Parathyroid adenoma (tissue), 2 donors: ENCODE results near the gene DNM3.

Source experiments
- H2AFZ ChIP-seq: fragments of 300-600 bp; sonication (generic); one replicate; pipeline ENCODE4 v1.7.0; 2017; ENCODE audit warnings: antibody characterized with exemption, mild to moderate bottlenecking
- H3K27ac ChIP-seq: fragments of 300-600 bp; sonication (generic); one replicate; pipeline ENCODE4 v1.7.0; 2017
- H3K27me3 ChIP-seq: fragments of 300-600 bp; sonication (generic); one replicate; pipeline ENCODE4 v1.7.0; 2017; ENCODE audit warnings: low read length; ENCODE audit not compliant: control insufficient read depth, insufficient read depth
- H3K36me3 ChIP-seq: fragments of 300-600 bp; sonication (generic); one replicate; pipeline ENCODE4 v1.7.0; 2017; ENCODE audit warnings: low read length; ENCODE audit not compliant: control insufficient read depth, insufficient read depth
- H3K4me1 ChIP-seq: fragments of 300-600 bp; sonication (generic); one replicate; pipeline ENCODE4 v1.7.0; 2017; ENCODE audit warnings: control low read depth
- H3K4me2 ChIP-seq: fragments of 300-600 bp; sonication (generic); one replicate; pipeline ENCODE4 v1.7.0; 2017; ENCODE audit warnings: low read length
- H3K4me3 ChIP-seq: fragments of 300-600 bp; sonication (generic); one replicate; pipeline ENCODE4 v1.7.0; 2017; ENCODE audit warnings: low read depth, low read length
- H3K79me2 ChIP-seq: fragments of 300-600 bp; sonication (generic); one replicate; pipeline ENCODE4 v1.7.0; 2017; ENCODE audit warnings: control low read depth
- H3K9ac ChIP-seq: fragments of 300-600 bp; sonication (generic); one replicate; pipeline ENCODE4 v1.7.0; 2017; ENCODE audit warnings: mild to moderate bottlenecking
- H3K9me3 ChIP-seq: fragments of 300-600 bp; sonication (generic); one replicate; pipeline ENCODE4 v1.7.0; 2017; ENCODE audit warnings: low read length; ENCODE audit not compliant: control insufficient read depth
- TF ChIP-seq, protein P1 (sequence below): fragments of 300-600 bp; sonication (generic); IDR thresholded peaks from one replicate; pipeline ENCODE4 v1.7.0; 2017; ENCODE audit warnings: antibody characterized with exemption, mild to moderate bottlenecking
- donor health status: primary hyperparathyroidism.

The DNM3 gene

GRCh38 chr1:171803461-171804022 is 37.8 kb upstream of the DNM3 start:
- Histone ChIP-seq H3K9me3 (no peaks in the 10 kb centered on the region), H3K27ac (no peak overlapping the region), H3K79me2 (no peaks in the 10 kb centered on the region), H2AFZ (no peak overlapping the region), H3K9ac (no peak overlapping the region), H3K27me3 (no peaks in the 10 kb centered on the region), H3K4me3 (no peak overlapping the region), H3K4me2 (no peak overlapping the region), H3K4me1 (peaks cover 6% of the 10 kb centered on the region), H3K36me3 (no peaks in the 10 kb centered on the region)
- TF ChIP-seq, protein P1, sequence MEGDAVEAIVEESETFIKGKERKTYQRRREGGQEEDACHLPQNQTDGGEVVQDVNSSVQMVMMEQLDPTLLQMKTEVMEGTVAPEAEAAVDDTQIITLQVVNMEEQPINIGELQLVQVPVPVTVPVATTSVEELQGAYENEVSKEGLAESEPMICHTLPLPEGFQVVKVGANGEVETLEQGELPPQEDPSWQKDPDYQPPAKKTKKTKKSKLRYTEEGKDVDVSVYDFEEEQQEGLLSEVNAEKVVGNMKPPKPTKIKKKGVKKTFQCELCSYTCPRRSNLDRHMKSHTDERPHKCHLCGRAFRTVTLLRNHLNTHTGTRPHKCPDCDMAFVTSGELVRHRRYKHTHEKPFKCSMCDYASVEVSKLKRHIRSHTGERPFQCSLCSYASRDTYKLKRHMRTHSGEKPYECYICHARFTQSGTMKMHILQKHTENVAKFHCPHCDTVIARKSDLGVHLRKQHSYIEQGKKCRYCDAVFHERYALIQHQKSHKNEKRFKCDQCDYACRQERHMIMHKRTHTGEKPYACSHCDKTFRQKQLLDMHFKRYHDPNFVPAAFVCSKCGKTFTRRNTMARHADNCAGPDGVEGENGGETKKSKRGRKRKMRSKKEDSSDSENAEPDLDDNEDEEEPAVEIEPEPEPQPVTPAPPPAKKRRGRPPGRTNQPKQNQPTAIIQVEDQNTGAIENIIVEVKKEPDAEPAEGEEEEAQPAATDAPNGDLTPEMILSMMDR, result no peak

GRCh38 chr1:171805395-171806115 is 35.7 kb upstream of the DNM3 start:
- H3K36me3 ChIP-seq, result no peaks in the 10 kb centered on the region
- TF ChIP-seq, protein P1, result no peak
- no peaks in the 10 kb centered on the region for H3K79me2 ChIP-seq
- H2AFZ ChIP-seq, result peak overlapping the region; percentile 64
- H3K27me3 ChIP-seq, result no peaks in the 10 kb centered on the region
- H3K4me1 ChIP-seq, result peaks cover 6% of the 10 kb centered on the region
- H3K4me3 ChIP-seq, result no peak overlapping the region
- H3K4me2 ChIP-seq, result no peak overlapping the region
- no peak overlapping the region for H3K27ac ChIP-seq
- H3K9ac ChIP-seq, result no peak overlapping the region
- H3K9me3 ChIP-seq, result no peaks in the 10 kb centered on the region

DNA sequence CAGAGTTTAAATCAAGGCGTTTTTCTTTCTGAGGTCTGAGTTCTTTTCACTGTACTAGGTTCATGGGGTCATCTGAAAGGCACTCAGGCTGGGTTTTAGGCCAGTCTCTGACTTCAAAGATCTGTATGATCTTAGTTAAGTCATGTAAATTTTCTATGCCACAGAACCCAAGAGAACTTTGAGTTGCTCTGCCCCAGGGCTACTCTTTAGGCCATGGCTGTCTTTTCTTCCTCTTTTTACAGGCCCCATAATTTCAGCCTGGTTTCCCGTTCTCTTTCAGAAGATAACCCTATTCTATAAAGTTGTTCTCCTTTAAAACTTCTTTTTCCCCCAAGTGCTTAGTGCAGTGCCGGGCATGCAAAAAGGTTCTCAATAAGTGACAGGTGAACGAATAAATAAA is 33.7 kb upstream of the DNM3 start:
- Histone ChIP-seq H3K4me2 (no peak overlapping the region), H2AFZ (no peak overlapping the region), H3K27ac (no peak overlapping the region), H3K9me3 (no peaks in the 10 kb centered on the region), H3K9ac (no peak overlapping the region), H3K27me3 (no peaks in the 10 kb centered on the region), H3K4me3 (no peak overlapping the region), H3K36me3 (no peaks in the 10 kb centered on the region), H3K79me2 (no peaks in the 10 kb centered on the region), H3K4me1 (peaks cover 6% of the 10 kb centered on the region)
- TF ChIP-seq, protein P1, result no peak

- no peak overlapping the region for H2AFZ ChIP-seq
- no peaks in the 10 kb centered on the region for H3K27me3 ChIP-seq
These were observed 31.5 kb upstream of the DNM3 start for GRCh38 chr1:171809834-171810233.

More at GRCh38 chr1:171809834-171810233, 31.5 kb upstream of the DNM3 start:
- H3K9ac ChIP-seq, result no peak overlapping the region
- peaks cover 6% of the 10 kb centered on the region for H3K4me1 ChIP-seq
- no peak overlapping the region for H3K4me3 ChIP-seq
- no peak overlapping the region for H3K4me2 ChIP-seq
- H3K27ac ChIP-seq, result no peak overlapping the region
- TF ChIP-seq, protein P1, result no peak
- no peaks in the 10 kb centered on the region for H3K36me3 ChIP-seq
- no peaks in the 10 kb centered on the region for H3K79me2 ChIP-seq
- H3K9me3 ChIP-seq, result no peaks in the 10 kb centered on the region
